Adrenal gland (tissue), 5 donors: ENCODE data around the gene ZNF121.
"Not testable (repeated sequence)": the region's sequence is repeated elsewhere in the genome, so short reads cannot be mapped to it uniquely, and the experiment has no call there.

ENCODE experiments used
- CTCF ChIP-seq, 6 experiments: fragments of 450-650 bp in 4 of 6; fragments of 200-600 bp in 2 of 6; sonication (generic) in 1 of 6; IDR thresholded peaks; 1 replicate in 5 of 6; 2 replicates in 1 of 6; pipeline versions ENCODE4 v1.5.1 to v1.8.0; 2016 to 2021; ENCODE audit warnings: antibody characterized with exemption in 6 of 6, mild to moderate bottlenecking in 2 of 6, moderate library complexity in 1 of 6
- POLR2A ChIP-seq, 2 donors: fragments of 450-650 bp; IDR thresholded peaks; one replicate each; pipeline ENCODE4 v1.6.1; 2017; ENCODE audit warnings: antibody characterized with exemption in 2 of 2, mild to moderate bottlenecking in 2 of 2, moderate library complexity in 1 of 2
- donor health status: DM: no; HTN: no; CAD: no.

DNA sequence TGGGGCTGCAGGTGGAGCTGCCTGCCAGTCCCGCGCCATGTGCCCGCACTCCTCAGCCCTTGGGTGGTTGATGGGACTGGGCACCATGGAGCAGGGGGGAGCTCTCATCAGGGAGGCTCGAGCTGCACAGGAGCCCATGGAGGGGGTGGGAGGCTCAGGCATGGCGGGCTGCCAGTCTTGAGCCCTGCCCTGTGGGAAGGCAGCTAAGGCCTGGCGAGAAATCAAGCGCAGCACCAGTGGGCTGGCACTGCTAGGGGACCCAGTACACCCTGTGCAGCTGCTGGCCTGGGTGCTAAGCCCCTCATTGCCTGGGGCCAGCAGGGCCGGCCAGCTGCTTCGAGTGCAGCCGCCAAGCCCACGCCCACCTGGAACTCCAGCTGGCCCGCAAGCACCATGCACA, 43.0 kb downstream of the ZNF121 start:
- not testable (repeated sequence) for TF ChIP-seq CTCF, POLR2A (IDR thresholded peaks at IDR 0.05)
